NCI-H526 treated with DMSO at 0.1 percent for 48 hours (cell line): ENCODE results near the gene DIPK1A.

Experiments used
- DNase-seq: peaks from one replicate; lab custom pipeline; 2025; lab: John Stamatoyannopoulos, UW

The DIPK1A gene

DNA sequence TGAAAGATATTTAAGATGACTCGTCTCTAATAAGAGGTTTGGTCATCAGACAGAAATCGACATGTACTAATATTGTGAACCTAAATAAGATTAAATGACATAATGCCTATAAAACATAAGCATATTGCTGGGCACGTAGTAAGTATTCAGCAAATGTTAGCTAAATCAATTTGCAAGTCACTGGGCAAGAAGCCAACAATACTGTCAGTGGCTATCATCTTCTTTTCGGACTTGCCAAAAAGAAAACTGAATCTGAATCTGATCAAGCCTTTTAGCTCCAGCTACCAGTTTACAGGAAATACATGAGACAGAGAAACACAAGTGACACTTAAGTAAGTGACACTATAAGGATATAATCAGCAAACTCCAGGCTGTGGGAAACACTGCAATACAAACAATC lies 83.5 kb downstream of the DIPK1A start:
- no peak for DNase-seq

- peak; percentile 80 for DNase-seq
These were observed 84.1 kb downstream of the DIPK1A start for GRCh38 chr1:92877081-92877711.

GRCh38 chr1:92876351-92876750 lies 84.9 kb downstream of the DIPK1A start:
- no peak for DNase-seq

GRCh38 chr1:92874987-92875386 lies 86.3 kb downstream of the DIPK1A start:
- DNase-seq, result no peak

DNA sequence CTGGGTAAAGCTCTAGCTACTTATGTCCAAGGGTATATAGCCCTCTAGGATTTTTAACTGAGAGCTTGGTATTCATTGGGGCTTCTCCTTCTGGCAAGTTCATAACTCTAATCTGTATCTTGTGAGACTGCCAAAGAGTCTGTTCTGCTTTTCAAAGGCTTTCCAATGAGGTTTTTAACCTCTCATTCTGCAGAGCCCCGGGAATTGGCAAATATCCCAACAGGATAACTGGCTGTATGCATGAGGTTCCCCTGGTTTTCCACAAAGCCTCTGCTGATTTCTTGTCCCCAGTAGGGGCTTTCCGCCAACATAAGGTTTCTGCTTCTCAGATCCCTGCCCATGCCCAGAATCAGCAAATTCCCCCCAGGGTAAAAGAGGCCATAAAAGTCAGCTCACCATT lies 88.5 kb downstream of the DIPK1A start:
- no peak for DNase-seq

- no peak for DNase-seq
These were observed 90.7 kb downstream of the DIPK1A start for GRCh38 chr1:92870591-92870990.

GRCh38 chr1:92864131-92864530 lies 97.1 kb downstream of the DIPK1A start:
- no peak for DNase-seq

GRCh38 chr1:92862605-92863004 lies 98.7 kb downstream of the DIPK1A start:
- no peak for DNase-seq

DNA sequence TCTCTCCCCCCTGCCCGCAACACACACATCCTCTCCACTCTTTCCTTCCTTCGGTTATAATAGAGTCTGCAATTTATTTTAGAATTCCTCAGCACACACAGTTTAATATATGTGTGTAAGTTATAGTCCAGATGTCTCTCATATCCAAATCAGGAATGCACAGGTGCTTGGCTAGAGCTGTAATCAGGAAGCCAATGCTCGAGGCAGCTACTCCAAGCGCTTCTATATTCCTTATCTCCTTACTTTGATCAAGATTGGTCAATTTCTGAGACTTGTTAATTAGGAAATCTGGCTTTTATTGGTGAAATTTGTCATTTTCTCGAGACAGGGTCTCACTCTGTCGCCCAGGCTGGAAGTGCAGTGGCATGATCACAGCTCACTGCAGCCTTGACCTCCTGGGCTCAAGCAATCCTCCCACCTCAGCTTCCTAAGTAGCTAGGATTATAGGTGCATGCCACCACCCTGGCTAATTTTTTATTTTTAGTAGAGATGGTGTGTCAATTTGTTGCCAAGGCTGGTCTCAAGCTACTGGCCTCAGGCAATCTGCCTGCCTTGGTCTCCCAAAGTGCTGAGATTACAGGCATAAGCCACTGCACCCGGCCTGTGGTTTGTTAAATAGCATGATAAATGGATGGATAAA lies 101.7 kb downstream of the DIPK1A start:
- DNase-seq, result no peak

DNA sequence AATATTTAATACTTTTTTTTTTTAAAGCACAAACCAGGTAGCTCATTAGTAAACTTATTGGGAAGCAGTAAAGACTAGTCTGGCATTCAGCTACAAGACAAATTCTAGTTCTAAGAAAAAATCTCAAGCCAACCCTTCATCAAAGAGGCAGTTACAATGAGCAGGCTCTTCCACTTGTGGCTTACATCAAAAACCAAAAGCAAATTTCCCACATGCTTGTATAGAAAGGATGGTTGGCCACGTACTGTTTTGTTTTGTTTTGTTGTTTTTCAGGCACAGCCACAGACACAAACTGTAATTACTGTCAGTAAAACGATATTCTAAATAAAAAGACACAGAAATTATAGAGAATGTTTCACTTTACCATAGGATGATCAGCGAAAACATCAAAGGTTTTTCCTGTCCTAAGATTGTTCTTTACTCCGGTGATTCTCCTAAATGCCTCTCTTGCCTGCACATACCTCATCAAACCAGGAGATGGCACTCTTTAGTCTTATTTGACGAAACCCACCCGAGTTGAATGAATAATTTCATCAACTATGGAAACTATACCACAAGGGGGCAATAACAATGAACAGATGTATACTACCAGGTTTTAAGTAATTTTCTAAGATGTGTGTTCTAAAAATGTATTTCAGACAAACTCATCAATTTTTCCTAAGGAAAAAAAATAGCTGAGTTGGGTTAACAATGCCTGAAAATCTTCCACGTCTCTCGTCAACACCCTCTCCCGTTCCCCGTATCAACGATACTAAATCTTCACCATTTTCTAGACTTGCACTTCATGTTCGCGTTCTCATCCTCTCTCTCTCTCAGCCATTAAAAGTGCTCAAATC lies 102.5 kb downstream of the DIPK1A start:
- DNase-seq, result peak; percentile 73

DNA sequence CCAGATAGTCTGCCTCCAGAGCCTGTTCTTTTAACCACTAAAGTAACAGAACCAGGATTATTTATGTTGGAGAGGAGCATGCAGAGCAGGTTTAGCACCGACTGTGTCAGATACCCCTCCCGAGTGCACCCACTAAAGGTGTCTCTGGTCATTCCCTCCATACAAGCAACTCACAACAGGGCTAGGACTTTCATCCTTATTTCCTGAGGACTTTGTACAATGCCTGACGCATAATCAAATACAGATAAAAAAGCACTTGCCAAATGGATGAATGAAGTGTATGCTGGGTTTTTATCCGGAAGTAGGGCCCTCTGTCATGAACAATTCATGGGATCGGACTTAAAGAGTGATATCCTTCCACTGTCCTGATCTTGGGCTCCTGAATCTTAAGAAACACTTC lies 103.4 kb downstream of the DIPK1A start:
- no peak for DNase-seq

DNA sequence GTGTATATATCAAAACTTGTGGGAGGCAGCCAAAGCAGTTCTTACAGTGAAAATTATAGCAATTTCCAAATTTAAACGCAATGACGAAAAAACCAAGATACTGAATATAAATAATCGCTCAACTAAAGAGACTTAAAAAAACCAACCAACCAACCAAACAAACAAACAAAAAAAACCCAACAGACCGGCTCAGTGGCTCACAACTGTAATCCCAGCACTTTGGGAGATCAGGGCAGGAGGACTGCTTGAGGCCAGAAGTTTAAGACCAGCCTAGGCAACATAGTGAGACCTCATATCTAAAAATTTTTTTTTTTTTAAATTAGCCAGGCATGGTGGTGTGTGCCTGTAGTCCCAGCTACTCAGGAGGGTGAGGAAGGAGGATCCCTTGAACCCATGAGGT lies 106.0 kb downstream of the DIPK1A start:
- DNase-seq, result no peak

GRCh38 chr1:92854101-92854785 lies 107.0 kb downstream of the DIPK1A start:
- DNase-seq, result no peak

- DNase-seq, result no peak
These were observed 108.0 kb downstream of the DIPK1A start for GRCh38 chr1:92853299-92853698.

- DNase-seq, result no peak
These were observed 109.5 kb downstream of the DIPK1A start for GRCh38 chr1:92851729-92852128.

DNA sequence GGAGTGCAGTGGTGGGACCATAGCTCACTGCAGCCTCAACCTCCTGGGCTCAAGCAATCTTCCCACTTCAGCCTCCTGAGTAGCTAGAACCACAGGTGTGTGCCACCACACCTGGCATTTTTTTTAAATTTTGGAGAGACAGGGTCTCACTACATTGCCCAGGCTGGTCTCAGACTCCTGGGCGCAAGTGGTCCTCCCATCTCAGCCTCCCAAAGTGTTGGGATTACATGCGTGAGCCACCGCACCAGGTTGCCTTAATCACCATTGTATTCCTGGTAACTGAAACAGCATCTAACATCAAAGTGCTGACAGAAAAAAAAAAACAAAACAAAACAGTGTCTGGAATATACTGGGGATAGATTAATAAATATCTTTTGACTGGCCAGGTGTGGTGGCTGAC lies 111.2 kb downstream of the DIPK1A start:
- DNase-seq, result no peak

GRCh38 chr1:92848201-92848600 lies 113.1 kb downstream of the DIPK1A start:
- no peak for DNase-seq

GRCh38 chr1:92845908-92846307 lies 115.4 kb downstream of the DIPK1A start:
- DNase-seq, result no peak

GRCh38 chr1:92844439-92844838 lies 116.8 kb downstream of the DIPK1A start:
- DNase-seq, result no peak

DNA sequence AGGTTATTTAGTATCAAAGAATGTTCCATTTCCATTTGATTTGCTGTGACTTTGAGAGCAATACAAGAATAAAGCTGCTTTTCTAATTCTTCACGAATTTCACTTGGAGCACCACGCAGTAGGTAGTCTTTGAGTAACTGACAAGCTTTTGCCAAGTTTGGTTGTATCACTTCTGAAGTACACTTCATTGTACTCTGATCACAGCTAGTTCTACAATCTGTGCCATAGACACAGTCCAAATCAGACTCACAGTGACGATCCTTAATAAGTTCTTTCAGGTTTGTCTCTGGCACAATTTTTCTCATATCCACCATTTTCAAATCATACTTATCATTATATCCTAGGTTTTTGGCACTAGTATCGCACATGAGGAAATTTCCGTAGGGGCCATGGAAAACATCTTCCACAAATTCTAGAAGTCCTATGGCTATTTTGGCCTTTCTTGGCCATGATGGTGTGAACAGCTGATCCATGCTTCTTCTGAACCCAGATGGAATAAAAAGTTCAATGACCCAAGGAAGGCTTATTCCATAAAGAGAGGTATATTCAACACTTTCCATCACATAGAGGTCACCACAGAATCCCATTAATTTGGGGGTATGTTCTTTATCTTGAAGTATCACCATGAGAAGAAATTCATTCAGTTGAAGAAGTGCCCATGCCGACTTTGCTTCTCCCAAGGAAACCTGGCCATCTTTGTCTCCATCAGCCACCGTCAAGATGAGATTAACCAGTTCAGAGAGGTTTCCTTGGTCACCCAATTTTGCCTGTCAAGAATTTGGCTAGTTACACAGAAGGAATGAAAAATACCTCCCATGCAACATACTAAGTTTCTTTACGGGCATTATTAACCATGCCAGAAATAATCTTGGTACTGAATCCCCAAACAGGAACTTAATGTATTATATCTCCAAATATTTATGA lies 117.6 kb downstream of the DIPK1A start:
- no peak for DNase-seq

DNA sequence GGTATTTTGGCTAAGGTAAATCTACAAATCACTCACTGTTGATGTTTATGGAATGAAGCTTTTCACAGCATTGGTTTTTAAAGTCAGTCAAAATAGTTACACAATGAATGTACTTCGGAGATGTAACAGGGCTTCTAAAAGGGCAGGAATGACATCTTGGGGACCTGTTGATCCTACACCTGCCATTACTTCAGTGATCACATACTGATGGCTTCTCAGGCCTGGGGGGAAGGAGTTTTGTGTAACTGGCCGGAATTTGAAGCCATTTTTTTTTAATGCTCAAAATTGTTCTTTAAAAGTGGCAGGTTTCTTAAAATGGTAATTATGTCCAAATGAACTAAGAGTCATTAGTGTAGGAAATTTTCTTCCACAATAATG lies 118.2 kb downstream of the DIPK1A start:
- DNase-seq, result no peak
